Measurements from ENCODE around the gene ZMIZ1. TPM values are rescaled to one million over a fixed set of nuclear protein-coding genes. Genes with fewer than 3 reads are reported as not detected.

The ZMIZ1 gene
- total RNA-seq, 2 experiments from 2014 or later, result 14.6 to 15.5 TPM

DNA sequence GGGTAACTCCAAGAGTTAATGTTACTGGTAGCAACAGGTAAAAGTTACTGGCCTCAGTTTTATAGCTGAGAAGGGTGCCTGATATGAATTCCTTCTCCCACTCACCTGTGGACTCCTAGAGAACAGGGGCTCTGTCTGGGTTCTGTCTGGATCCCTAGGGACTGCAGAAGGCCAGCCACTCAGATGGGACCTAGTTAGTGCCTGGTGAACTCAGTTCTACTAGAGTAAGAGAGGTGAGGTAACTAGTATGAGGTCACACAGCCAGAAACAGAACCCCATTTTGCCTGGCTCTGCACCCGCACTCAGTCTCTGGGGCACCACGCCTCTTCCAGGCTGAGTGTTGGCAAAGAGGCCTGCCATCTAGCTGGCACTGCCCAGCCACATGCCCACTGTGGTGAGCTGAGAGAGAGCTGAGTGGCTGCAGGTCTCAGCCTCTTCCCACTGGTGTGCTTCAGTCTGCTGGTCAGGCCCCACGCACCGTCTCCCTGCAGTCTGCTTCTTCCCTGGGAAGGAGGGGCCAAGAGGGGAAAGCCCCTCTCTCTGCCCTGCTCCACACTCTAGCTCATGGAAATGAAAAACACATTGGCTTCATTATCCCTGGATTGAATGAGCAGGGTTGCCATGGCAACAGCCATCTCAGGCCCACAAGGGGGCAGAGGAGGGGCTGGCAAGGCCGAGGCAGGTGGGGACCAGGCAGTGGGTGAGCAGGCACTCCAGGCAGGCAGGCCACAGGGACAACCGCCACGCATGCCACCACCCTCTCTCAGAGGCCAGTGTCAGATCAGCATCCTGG is 110.6 kb downstream of the ZMIZ1 start:
- no peaks in the 10 kb centered on the region for H3K36me3 ChIP-seq (ENCODE audit: insufficient read depth, low read length)
- Mint-ChIP-seq H3K4me1 (ENCODE audit: low read depth) (no peaks in the 10 kb centered on the region), H3K36me3 (ENCODE audit: low read depth) (no peaks in the 10 kb centered on the region), H3K9me3 (no peaks in the 10 kb centered on the region), H3K27me3 (no peaks in the 10 kb centered on the region), H3K27ac (no peak overlapping the region), H3K4me3 (no peak overlapping the region)
- H3K27ac ChIP-seq (ENCODE audit: low read depth in 1 of 2, low read length in 2 of 2), result no peak overlapping the region
- no peak overlapping the region for H3K4me3 ChIP-seq (ENCODE audit: low read length)
- no peaks in the 10 kb centered on the region for H3K4me1 ChIP-seq (ENCODE audit: insufficient read depth, low read length)
- ATAC-seq (ENCODE audit: poor library complexity), result no peak
- no peak for DNase-seq
- ChIA-PET POLR2A (no interaction called here), CTCF (no interaction called here)
- intact Hi-C loops (cut with DNase I, micrococcal nuclease), result no loop called here
- no peaks in the 10 kb centered on the region for H3K9me3 ChIP-seq (ENCODE audit: control insufficient read depth in 1 of 2, insufficient read depth in 1 of 2, low read length in 2 of 2)
- no peak for TF ChIP-seq CTCF (IDR thresholded peaks at IDR 0.05)
- H3K27me3 ChIP-seq (ENCODE audit: control insufficient read depth in 1 of 2, insufficient read depth in 2 of 2, low read length in 2 of 2), result no peaks in the 10 kb centered on the region

DNA sequence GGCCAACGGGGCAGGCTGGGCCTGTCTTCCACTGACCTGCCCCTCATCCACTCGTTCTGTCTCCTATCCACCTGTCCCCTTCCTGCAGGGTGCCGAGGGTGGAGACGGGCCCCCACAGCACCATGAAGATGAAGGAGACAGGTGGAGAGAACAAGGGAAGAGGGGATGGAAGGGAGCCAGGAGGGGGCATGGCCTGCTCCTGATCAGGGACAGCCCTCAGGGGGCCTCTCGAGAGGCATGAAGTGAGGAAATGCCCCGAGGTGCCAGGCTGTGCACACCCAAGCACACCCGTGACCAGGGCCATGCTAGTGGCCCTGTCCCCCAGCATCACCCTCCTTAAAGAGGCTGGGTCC is 111.2 kb downstream of the ZMIZ1 start:
- no peak for TF ChIP-seq CTCF (IDR thresholded peaks at IDR 0.05)
- no peaks in the 10 kb centered on the region for H3K9me3 Mint-ChIP-seq
- DNase-seq, result no peak
- H3K36me3 ChIP-seq (ENCODE audit: insufficient read depth, low read length), result no peaks in the 10 kb centered on the region
- no peaks in the 10 kb centered on the region for H3K9me3 ChIP-seq (ENCODE audit: control insufficient read depth in 1 of 2, insufficient read depth in 1 of 2, low read length in 2 of 2)
- no peak overlapping the region for H3K27ac ChIP-seq (ENCODE audit: low read depth in 1 of 2, low read length in 2 of 2)
- intact Hi-C loops (cut with DNase I, micrococcal nuclease), result no loop called here
- no peak for ATAC-seq (ENCODE audit: poor library complexity)
- no peaks in the 10 kb centered on the region for H3K27me3 ChIP-seq (ENCODE audit: control insufficient read depth in 1 of 2, insufficient read depth in 2 of 2, low read length in 2 of 2)
- H3K27ac Mint-ChIP-seq, result no peak overlapping the region
- H3K27me3 Mint-ChIP-seq, result no peaks in the 10 kb centered on the region
- no peak overlapping the region for H3K4me3 Mint-ChIP-seq
- H3K4me1 ChIP-seq (ENCODE audit: insufficient read depth, low read length), result no peaks in the 10 kb centered on the region
- ChIA-PET CTCF (no interaction called here), POLR2A (no interaction called here)
- H3K4me3 ChIP-seq (ENCODE audit: low read length), result no peak overlapping the region
- H3K4me1 Mint-ChIP-seq (ENCODE audit: low read depth), result no peaks in the 10 kb centered on the region
- H3K36me3 Mint-ChIP-seq (ENCODE audit: low read depth), result no peaks in the 10 kb centered on the region

GRCh38 chr10:79180414-79181221 is 111.9 kb downstream of the ZMIZ1 start:
- H3K4me3 ChIP-seq (ENCODE audit: low read length), result no peak overlapping the region
- no peak for TF ChIP-seq CTCF (IDR thresholded peaks at IDR 0.05)
- CTCF ChIA-PET, result interaction anchor here (1.2 kb wide), 1 partner anchor 15 kb away, joined by 3 read pairs; no protein-coding TSS in a partner anchor
- POLR2A ChIA-PET, result no interaction called here
- Mint-ChIP-seq H3K4me3 (no peak overlapping the region), H3K9me3 (no peaks in the 10 kb centered on the region), H3K27ac (no peak overlapping the region), H3K4me1 (ENCODE audit: low read depth) (no peaks in the 10 kb centered on the region), H3K27me3 (no peaks in the 10 kb centered on the region), H3K36me3 (ENCODE audit: low read depth) (no peaks in the 10 kb centered on the region)
- DNase-seq, result no peak
- no peak for ATAC-seq (ENCODE audit: poor library complexity)
- H3K9me3 ChIP-seq (ENCODE audit: control insufficient read depth in 1 of 2, insufficient read depth in 1 of 2, low read length in 2 of 2), result no peaks in the 10 kb centered on the region
- no peaks in the 10 kb centered on the region for H3K27me3 ChIP-seq (ENCODE audit: control insufficient read depth in 1 of 2, insufficient read depth in 2 of 2, low read length in 2 of 2)
- intact Hi-C loops (cut with DNase I, micrococcal nuclease), result no loop called here
- H3K36me3 ChIP-seq (ENCODE audit: insufficient read depth, low read length), result no peaks in the 10 kb centered on the region
- H3K4me1 ChIP-seq (ENCODE audit: insufficient read depth, low read length), result no peaks in the 10 kb centered on the region
- H3K27ac ChIP-seq (ENCODE audit: low read depth in 1 of 2, low read length in 2 of 2), result no peak overlapping the region

Data from CD4-positive, alpha-beta T cell (primary cell).